Heart left ventricle (tissue), 13 donors: ENCODE measurements around the gene KIF5A.

Experiments used
- CTCF ChIP-seq, 12 donors: fragments of 200-600 bp; sonication (generic) in 4 of 12; IDR thresholded peaks; one replicate each; pipeline versions ENCODE4 v1.5.0 to v1.8.0; 2018 to 2022; ENCODE audit warnings: antibody characterized with exemption in 12 of 12, mild to moderate bottlenecking in 5 of 12
- POLR2A ChIP-seq, 2 donors: fragments of 450-650 bp; IDR thresholded peaks; one replicate each; pipeline ENCODE4 v1.6.1; 2017; ENCODE audit warnings: antibody characterized with exemption in 2 of 2, mild to moderate bottlenecking in 2 of 2, moderate library complexity in 2 of 2
- donor health status: ischemic (EF 13 %, LVEDD 7.1; RV severe dilation, severe dysfunction).
- donor health status: DM: no; HTN: yes; CAD: no.
- donor health status: DM: no; HTN: no; CAD: no.
- donor health status: ischemic (EF 25% LVEDD 6.9; RV normal size, moderate dysfunction).
- donor health status: ischemic (EF 25% LVEDD 5.7; RV mildly dilated, moderate dysfunction).
- donor health status: ischemic (EF 35%, LVEDD 5.7; RV mildly dilated, moderate dysfunction).
- donor health status: nonischemic (EF 11% LVEDD 7.7; RV severe dilation, severe dysfunction).
- donor health status: DM: yes; HTN: yes; CAD: no.
- donor health status: PGD.
- donor health status: ischemic (EF 29% LVEDD 5.4; RV normal size, mild dysfunction).
- donor health status: nonischemic (EF 23%, LVEDD 6.1; RV moderate dilation, normal function).

GRCh38 chr12:57624441-57625220, 74.8 kb downstream of the KIF5A start:
- no peak for TF ChIP-seq CTCF (IDR thresholded peaks at IDR 0.05)
- no peak for TF ChIP-seq POLR2A (IDR thresholded peaks at IDR 0.05)
